Measurements from ENCODE around the gene PDE4B.

The PDE4B gene

DNA sequence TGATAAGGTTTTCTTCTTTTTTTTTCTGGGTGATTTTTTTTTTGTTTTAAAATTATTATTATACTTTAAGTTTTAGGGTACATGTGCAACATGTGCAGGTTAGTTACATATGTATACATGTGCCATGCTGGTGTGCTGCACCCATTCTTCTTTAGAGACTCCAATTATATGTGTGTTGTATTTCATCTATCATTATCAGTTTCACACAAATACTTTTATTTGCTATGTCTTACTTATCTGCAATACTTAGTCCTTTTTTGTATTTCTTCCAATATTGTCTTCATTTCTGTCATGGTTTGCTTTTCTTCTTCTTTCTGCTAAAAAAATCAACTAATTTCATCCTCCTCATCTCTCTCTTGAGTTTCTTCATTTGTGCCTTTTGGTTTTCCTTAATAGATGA, 3.9 kb upstream of the PDE4B start:
- Histone ChIP-seq H3K9me3 (ENCODE audit: insufficient read depth, low read depth, low read length) (peaks cover 4% of the 10 kb centered on the region; the same call in 1 of the 2 replicates), H3K4me2 (ENCODE audit: low read depth, low read length, poor library complexity, severe bottlenecking) (no peak overlapping the region), H3K4me3 (ENCODE audit: low read length, poor library complexity, severe bottlenecking) (no peak overlapping the region), H4K20me1 (ENCODE audit: insufficient read depth, low read length, poor library complexity, severe bottlenecking) (no peaks in the 10 kb centered on the region), H3K36me3 (ENCODE audit: insufficient read depth, low read length) (no peaks in the 10 kb centered on the region), H3K79me2 (ENCODE audit: insufficient read depth, low read length) (no peaks in the 10 kb centered on the region), H2AFZ (ENCODE audit: low read length) (no peak overlapping the region), H3K9me2 (replicated peaks; ENCODE audit: low read depth, low read length) (no peaks in the 10 kb centered on the region), H3K27me3 (ENCODE audit: insufficient read depth, low read length, poor library complexity, severe bottlenecking) (no peaks in the 10 kb centered on the region), H3K4me1 (ENCODE audit: insufficient read depth, low read length, poor library complexity, severe bottlenecking) (peaks cover 3% of the 10 kb centered on the region), H3F3A (ENCODE audit: low read depth) (no peaks in the 10 kb centered on the region), H3K9ac (ENCODE audit: low read depth, low read length, poor library complexity, severe bottlenecking) (no peak overlapping the region)
- TF ChIP-seq EZH2phosphoT487 (IDR thresholded peaks at IDR 0.05; ENCODE audit: borderline replicate concordance) = no peak
- TF ChIP-seq, protein P1, sequence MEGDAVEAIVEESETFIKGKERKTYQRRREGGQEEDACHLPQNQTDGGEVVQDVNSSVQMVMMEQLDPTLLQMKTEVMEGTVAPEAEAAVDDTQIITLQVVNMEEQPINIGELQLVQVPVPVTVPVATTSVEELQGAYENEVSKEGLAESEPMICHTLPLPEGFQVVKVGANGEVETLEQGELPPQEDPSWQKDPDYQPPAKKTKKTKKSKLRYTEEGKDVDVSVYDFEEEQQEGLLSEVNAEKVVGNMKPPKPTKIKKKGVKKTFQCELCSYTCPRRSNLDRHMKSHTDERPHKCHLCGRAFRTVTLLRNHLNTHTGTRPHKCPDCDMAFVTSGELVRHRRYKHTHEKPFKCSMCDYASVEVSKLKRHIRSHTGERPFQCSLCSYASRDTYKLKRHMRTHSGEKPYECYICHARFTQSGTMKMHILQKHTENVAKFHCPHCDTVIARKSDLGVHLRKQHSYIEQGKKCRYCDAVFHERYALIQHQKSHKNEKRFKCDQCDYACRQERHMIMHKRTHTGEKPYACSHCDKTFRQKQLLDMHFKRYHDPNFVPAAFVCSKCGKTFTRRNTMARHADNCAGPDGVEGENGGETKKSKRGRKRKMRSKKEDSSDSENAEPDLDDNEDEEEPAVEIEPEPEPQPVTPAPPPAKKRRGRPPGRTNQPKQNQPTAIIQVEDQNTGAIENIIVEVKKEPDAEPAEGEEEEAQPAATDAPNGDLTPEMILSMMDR (conservative IDR thresholded peaks at IDR 0.05; ENCODE audit: low read length) = no peak

GRCh38 chr1:65791396-65791795, 1.3 kb upstream of the PDE4B start:
- Histone ChIP-seq H3K27me3 (ENCODE audit: insufficient read depth, low read length, poor library complexity, severe bottlenecking) (no peaks in the 10 kb centered on the region), H3F3A (ENCODE audit: low read depth) (no peaks in the 10 kb centered on the region), H2AFZ (ENCODE audit: low read length) (0 out of 2 replicates have a peak overlapping the region, but pooled peaks have one; percentile 10), H3K79me2 (ENCODE audit: insufficient read depth, low read length) (no peaks in the 10 kb centered on the region), H4K20me1 (ENCODE audit: insufficient read depth, low read length, poor library complexity, severe bottlenecking) (no peaks in the 10 kb centered on the region), H3K4me1 (ENCODE audit: insufficient read depth, low read length, poor library complexity, severe bottlenecking) (peaks cover 3% of the 10 kb centered on the region), H3K9me2 (replicated peaks; ENCODE audit: low read depth, low read length) (no peaks in the 10 kb centered on the region), H3K36me3 (ENCODE audit: insufficient read depth, low read length) (no peaks in the 10 kb centered on the region), H3K9me3 (ENCODE audit: insufficient read depth, low read depth, low read length) (peaks cover 4% of the 10 kb centered on the region; the same call in 1 of the 2 replicates), H3K4me2 (ENCODE audit: low read depth, low read length, poor library complexity, severe bottlenecking) (no peak overlapping the region), H3K9ac (ENCODE audit: low read depth, low read length, poor library complexity, severe bottlenecking) (no peak overlapping the region), H3K4me3 (ENCODE audit: low read length, poor library complexity, severe bottlenecking) (no peak overlapping the region)
- no peak for TF ChIP-seq EZH2phosphoT487 (IDR thresholded peaks at IDR 0.05; ENCODE audit: borderline replicate concordance)
- TF ChIP-seq, protein P1 (conservative IDR thresholded peaks at IDR 0.05; ENCODE audit: low read length) = no peak

- Histone ChIP-seq H3K4me2 (ENCODE audit: low read depth, low read length, poor library complexity, severe bottlenecking) (peak overlapping the region; percentile 65), H3K4me1 (ENCODE audit: insufficient read depth, low read length, poor library complexity, severe bottlenecking) (peaks cover 3% of the 10 kb centered on the region), H2AFZ (ENCODE audit: low read length) (0 out of 2 replicates have a peak overlapping the region, but pooled peaks have one; percentile 11), H4K20me1 (ENCODE audit: insufficient read depth, low read length, poor library complexity, severe bottlenecking) (no peaks in the 10 kb centered on the region), H3K9ac (ENCODE audit: low read depth, low read length, poor library complexity, severe bottlenecking) (no peak overlapping the region), H3K9me3 (ENCODE audit: insufficient read depth, low read depth, low read length) (peaks cover 4% of the 10 kb centered on the region; the same call in 1 of the 2 replicates), H3K27me3 (ENCODE audit: insufficient read depth, low read length, poor library complexity, severe bottlenecking) (no peaks in the 10 kb centered on the region), H3K79me2 (ENCODE audit: insufficient read depth, low read length) (no peaks in the 10 kb centered on the region), H3K9me2 (replicated peaks; ENCODE audit: low read depth, low read length) (no peaks in the 10 kb centered on the region), H3K36me3 (ENCODE audit: insufficient read depth, low read length) (no peaks in the 10 kb centered on the region), H3K4me3 (ENCODE audit: low read length, poor library complexity, severe bottlenecking) (peak overlapping the region; percentile 66), H3F3A (ENCODE audit: low read depth) (no peaks in the 10 kb centered on the region)
- no peak for TF ChIP-seq EZH2phosphoT487 (IDR thresholded peaks at IDR 0.05; ENCODE audit: borderline replicate concordance)
- TF ChIP-seq, protein P1 (conservative IDR thresholded peaks at IDR 0.05; ENCODE audit: low read length) = no peak
Observed at GRCh38 chr1:65791801-65792668, 660 bp upstream of the PDE4B start.

All from Loucy (cell line).